ENCODE data around the gene SLC38A5. TPM values are rescaled to one million over a fixed set of nuclear protein-coding genes. Genes with fewer than 3 reads are reported as not detected.
A peak's percentile ranks its signal among the peaks of the same experiment; 100 is the strongest.

The SLC38A5 gene
- total and polyA plus RNA-seq, 9 of the 15 experiments (the other 6 are each of a cell fraction or from before 2014, with no cell fraction given), result 9.3 to 228 (median 142) TPM

GRCh38 chrX:48473704-48473990, 3.6 kb upstream of the SLC38A5 start (continued):
- TF ChIP-seq ZNF277 (CRISPR knock-in tag; IDR thresholded peaks at IDR 0.05; ENCODE audit: borderline replicate concordance) (no peak), MTF1 (CRISPR knock-in tag; IDR thresholded peaks at IDR 0.05; ENCODE audit: borderline replicate concordance) (no peak), SMAD2 (IDR thresholded peaks at IDR 0.05; ENCODE audit: low read depth, low read length) (no peak), RBM15 (IDR thresholded peaks at IDR 0.05; ENCODE audit: insufficient read depth, low read length) (no peak), ZNF347 (CRISPR knock-in tag; IDR thresholded peaks at IDR 0.05; ENCODE audit: low read depth) (no peak), ARID2 (IDR thresholded peaks at IDR 0.05) (no peak), SOX6 (IDR thresholded peaks at IDR 0.05) (no peak)

- H3K36me3 ChIP-seq (ENCODE audit: control insufficient read depth, insufficient read depth, low read length), result peaks cover 9% of the 10 kb centered on the region; the same call in 2 of the 3 replicates
- intact Hi-C loops (cut with micrococcal nuclease) (no loop called here), in situ Hi-C loops (cut with MboI) (no loop called here)
- CTCF ChIA-PET (ENCODE audit: low intra/inter-chr PET ratio), result interaction anchor here (0.6 kb wide), 1 partner anchor 22 kb away, joined by 3 read pairs; no protein-coding TSS in a partner anchor
- no peak for ATAC-seq
- 45% methylated on average over 11 of the region's 12 CpGs for WGBS (ENCODE audit: insufficient coverage, low coverage, missing lambda C conversion rate)
- H3K9me3 ChIP-seq (replicated peaks; ENCODE audit: control insufficient read depth, insufficient read depth, low read depth, low read length), result no peaks in the 10 kb centered on the region
- H2AFZ ChIP-seq (ENCODE audit: low read depth, low read length), result no peak overlapping the region
- H3K4me3 ChIP-seq, result no peak overlapping the region
- H3K27ac ChIP-seq (ENCODE audit: extremely low read depth, low read depth, low read length), result no peak overlapping the region
- BruUV-seq (replicated peaks), result no TSS peak
- no peaks in the 10 kb centered on the region for H3K27me3 ChIP-seq (ENCODE audit: control insufficient read depth in 2 of 2, insufficient read depth in 2 of 2, low read length in 2 of 2)
- FAIRE-seq, result no peak
- H3K4me2 ChIP-seq (ENCODE audit: insufficient read depth, low read length), result no peak overlapping the region
- no peak for TF ChIP-seq NKRF (IDR thresholded peaks at IDR 0.05; ENCODE audit: borderline replicate concordance)
- no peak for TF ChIP-seq NR2F6 (CRISPR knock-in tag; IDR thresholded peaks at IDR 0.05)
- no peak for TF ChIP-seq CEBPG (CRISPR knock-in tag; IDR thresholded peaks at IDR 0.05)
- TF ChIP-seq CEBPG (tag; conservative IDR thresholded peaks at IDR 0.05 in 1 of 2, IDR thresholded peaks at IDR 0.05 in 1 of 2), result 0 out of 4 replicates have a peak, but pooled peaks have one; percentile 25 to 37
- TF ChIP-seq SRSF3 (IDR thresholded peaks at IDR 0.05; ENCODE audit: insufficient read depth, low read length), result no peak
- peak; percentile 64 for TF ChIP-seq CEBPB (tag; IDR thresholded peaks at IDR 0.05)
- TF ChIP-seq FOXA3 (CRISPR knock-in tag; conservative IDR thresholded peaks at IDR 0.05 in 1 of 2, IDR thresholded peaks at IDR 0.05 in 1 of 2), result no peak
- H4K20me1 ChIP-seq (replicated peaks; ENCODE audit: control insufficient read depth, insufficient read depth, low read length), result no peaks in the 10 kb centered on the region
- peak overlapping the region in 1 of 2 experiments; percentile 56; a peak in 1 of 4 replicates for H3K9ac ChIP-seq (ENCODE audit: insufficient read depth in 1 of 2, low read depth in 2 of 2, low read length in 2 of 2)
- DNase-seq (ENCODE audit: extremely low read depth in 1 of 4, low spot score in 3 of 4), result no peak
- H3K9me1 ChIP-seq (ENCODE audit: control insufficient read depth, insufficient read depth, low read length), result peaks cover 4% of the 10 kb centered on the region
- POLR2A ChIA-PET, result interaction anchor here (0.6 kb wide), 1 partner anchor 15 kb away, joined by 3 read pairs; no protein-coding TSS in a partner anchor
- peaks cover 52% of the 10 kb centered on the region for H3K79me2 ChIP-seq (ENCODE audit: control insufficient read depth, insufficient read depth, low read length)
- peaks cover 25 to 43% of the 10 kb centered on the region in 2 experiments; a peak in 4 of 5 replicates for H3K4me1 ChIP-seq (replicated peaks in 1 of 2; ENCODE audit: control insufficient read depth in 2 of 2, insufficient read depth in 2 of 2, low read length in 2 of 2)
Measured at GRCh38 chrX:48472851-48473703, 3.0 kb upstream of the SLC38A5 start.

Data from K562 (cell line).